ENCODE data around the gene CPNE9. TPM values are rescaled to one million over a fixed set of nuclear protein-coding genes. Genes with fewer than 3 reads are reported as not detected.
A peak's percentile ranks its signal among the peaks of the same experiment; 100 is the strongest.

Gene CPNE9
- total RNA-seq, 1 donor from 2014 or later, result 0.20 TPM

DNA sequence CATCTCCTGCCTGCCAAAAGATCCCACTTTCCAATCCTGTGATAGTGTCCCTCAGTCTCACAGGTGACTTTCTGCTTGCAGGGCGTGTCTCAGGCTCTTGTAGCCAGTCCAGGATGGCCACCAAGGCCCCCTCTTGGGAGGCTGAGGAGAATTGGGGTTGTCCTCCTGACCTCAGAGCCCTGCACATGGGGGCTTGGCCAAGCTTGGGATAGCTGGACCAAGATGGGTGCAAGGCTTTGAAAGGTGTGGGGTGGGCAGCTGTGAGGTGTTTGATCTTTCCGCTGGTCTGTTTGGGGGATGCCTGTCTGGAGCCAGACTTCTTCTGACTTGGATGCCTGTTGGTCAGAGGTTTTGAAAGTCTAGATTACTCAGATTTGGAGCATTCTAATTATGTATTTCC is 12.0 kb upstream of the CPNE9 start:
- Mint-ChIP-seq H3K9me3 (no peaks in the 10 kb centered on the region), H3K27me3 (no peaks in the 10 kb centered on the region), H3K4me3 (no peak overlapping the region), H3K4me1 (peaks cover 24% of the 10 kb centered on the region), H3K36me3 (ENCODE audit: low read depth) (peaks cover 98% of the 10 kb centered on the region), H3K27ac (peak overlapping the region; percentile 1)
- TF ChIP-seq, protein P1, sequence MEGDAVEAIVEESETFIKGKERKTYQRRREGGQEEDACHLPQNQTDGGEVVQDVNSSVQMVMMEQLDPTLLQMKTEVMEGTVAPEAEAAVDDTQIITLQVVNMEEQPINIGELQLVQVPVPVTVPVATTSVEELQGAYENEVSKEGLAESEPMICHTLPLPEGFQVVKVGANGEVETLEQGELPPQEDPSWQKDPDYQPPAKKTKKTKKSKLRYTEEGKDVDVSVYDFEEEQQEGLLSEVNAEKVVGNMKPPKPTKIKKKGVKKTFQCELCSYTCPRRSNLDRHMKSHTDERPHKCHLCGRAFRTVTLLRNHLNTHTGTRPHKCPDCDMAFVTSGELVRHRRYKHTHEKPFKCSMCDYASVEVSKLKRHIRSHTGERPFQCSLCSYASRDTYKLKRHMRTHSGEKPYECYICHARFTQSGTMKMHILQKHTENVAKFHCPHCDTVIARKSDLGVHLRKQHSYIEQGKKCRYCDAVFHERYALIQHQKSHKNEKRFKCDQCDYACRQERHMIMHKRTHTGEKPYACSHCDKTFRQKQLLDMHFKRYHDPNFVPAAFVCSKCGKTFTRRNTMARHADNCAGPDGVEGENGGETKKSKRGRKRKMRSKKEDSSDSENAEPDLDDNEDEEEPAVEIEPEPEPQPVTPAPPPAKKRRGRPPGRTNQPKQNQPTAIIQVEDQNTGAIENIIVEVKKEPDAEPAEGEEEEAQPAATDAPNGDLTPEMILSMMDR (IDR thresholded peaks at IDR 0.05), result no peak
- ChIA-PET POLR2A (interaction anchor here (0.5 to 1.6 kb wide), 9 partner anchors 9 to 309 kb away, joined by 3 to 7 read pairs (median 4); partner anchors contain the start of genes ARPC4, BRPF1 and OGG1), CTCF (no interaction called here)
- intact Hi-C loops (cut with micrococcal nuclease), result loop anchor here (1.0 kb wide), 3 partner anchors 13 to 42 kb away; partner anchors contain the start of genes BRPF1 and MTMR14
- no peak for ATAC-seq (ENCODE audit: low read depth)
- DNase-seq, result no peak

DNA sequence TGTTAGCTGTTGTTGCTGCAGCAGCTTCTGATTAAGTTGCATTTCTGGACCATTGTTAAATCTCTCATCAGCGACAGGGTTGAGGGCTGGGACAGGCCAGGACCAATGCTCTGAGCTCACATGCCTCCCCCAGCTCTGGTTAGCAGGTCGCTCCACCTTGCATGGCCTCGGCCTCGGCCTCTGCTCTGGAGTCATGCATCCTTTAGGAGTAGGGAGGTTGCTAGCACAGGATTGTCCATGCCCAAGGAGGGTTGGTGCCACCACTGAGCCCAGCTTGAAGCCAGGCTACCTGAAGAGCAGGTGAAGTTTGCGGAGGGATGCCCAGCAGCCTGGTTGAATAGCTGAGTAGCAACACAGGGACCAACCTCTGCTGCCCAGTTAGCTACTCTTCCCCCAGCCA is 11.2 kb upstream of the CPNE9 start:
- intact Hi-C loops (cut with micrococcal nuclease), result no loop called here
- Mint-ChIP-seq H3K4me1 (peaks cover 24% of the 10 kb centered on the region), H3K4me3 (no peak overlapping the region), H3K36me3 (ENCODE audit: low read depth) (peaks cover 98% of the 10 kb centered on the region), H3K27ac (no peak overlapping the region), H3K27me3 (no peaks in the 10 kb centered on the region), H3K9me3 (no peaks in the 10 kb centered on the region)
- POLR2A ChIA-PET, result interaction anchor here (0.9 kb wide), 1 partner anchor 296 kb away, joined by 3 read pairs; no protein-coding TSS in a partner anchor
- ATAC-seq (ENCODE audit: low read depth), result no peak
- no peak for DNase-seq
- TF ChIP-seq, protein P1 (IDR thresholded peaks at IDR 0.05), result no peak
- CTCF ChIA-PET, result no interaction called here

GRCh38 chr3:9695345-9695744 is 8.3 kb upstream of the CPNE9 start:
- ChIA-PET CTCF (no interaction called here), POLR2A (no interaction called here)
- H3K9me3 Mint-ChIP-seq, result no peaks in the 10 kb centered on the region
- intact Hi-C loops (cut with micrococcal nuclease), result no loop called here
- ATAC-seq (ENCODE audit: low read depth), result no peak
- peaks cover 98% of the 10 kb centered on the region for H3K36me3 Mint-ChIP-seq (ENCODE audit: low read depth)
- no peak for DNase-seq
- H3K4me3 Mint-ChIP-seq, result no peak overlapping the region
- peaks cover 12% of the 10 kb centered on the region for H3K4me1 Mint-ChIP-seq
- TF ChIP-seq, protein P1 (IDR thresholded peaks at IDR 0.05), result no peak
- no peaks in the 10 kb centered on the region for H3K27me3 Mint-ChIP-seq
- H3K27ac Mint-ChIP-seq, result no peak overlapping the region

DNA sequence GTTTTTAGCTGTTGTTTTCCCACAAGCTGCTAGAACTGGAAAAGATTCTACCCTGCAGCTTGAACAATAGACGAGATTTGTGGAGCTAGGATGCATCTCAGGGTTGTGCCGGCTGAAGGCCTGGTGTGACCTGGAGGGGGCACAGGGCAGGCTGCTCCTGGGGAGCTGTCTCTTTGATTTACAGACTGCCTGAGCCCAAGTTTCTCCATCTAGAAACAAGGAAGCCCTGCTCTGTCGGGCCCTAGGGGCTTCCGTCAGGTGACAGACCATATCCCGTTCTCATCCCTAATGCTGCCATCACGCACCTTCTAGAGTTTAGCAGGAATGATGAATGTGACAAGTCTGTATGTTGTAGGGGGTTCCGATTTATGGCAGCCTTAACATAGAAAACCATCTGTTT is 7.9 kb upstream of the CPNE9 start:
- no peak overlapping the region for H3K27ac Mint-ChIP-seq
- H3K9me3 Mint-ChIP-seq, result no peaks in the 10 kb centered on the region
- intact Hi-C loops (cut with micrococcal nuclease), result no loop called here

GRCh38 chr3:9696480-9697220 is 7.0 kb upstream of the CPNE9 start:
- H3K27ac Mint-ChIP-seq, result no peak overlapping the region
- POLR2A ChIA-PET, result no interaction called here
- CTCF ChIA-PET, result no interaction called here
- TF ChIP-seq, protein P1 (IDR thresholded peaks at IDR 0.05), result no peak
- no peaks in the 10 kb centered on the region for H3K4me1 Mint-ChIP-seq
- no peak overlapping the region for H3K4me3 Mint-ChIP-seq
- ATAC-seq (ENCODE audit: low read depth), result no peak
- DNase-seq, result no peak
- intact Hi-C loops (cut with micrococcal nuclease), result no loop called here
- no peaks in the 10 kb centered on the region for H3K27me3 Mint-ChIP-seq
- no peaks in the 10 kb centered on the region for H3K9me3 Mint-ChIP-seq
- H3K36me3 Mint-ChIP-seq (ENCODE audit: low read depth), result peaks cover 96% of the 10 kb centered on the region

More for the DNA sequence above, 7.9 kb upstream of the CPNE9 start:
- Mint-ChIP-seq H3K36me3 (ENCODE audit: low read depth) (peaks cover 96% of the 10 kb centered on the region), H3K27me3 (no peaks in the 10 kb centered on the region), H3K4me1 (peaks cover 8% of the 10 kb centered on the region), H3K4me3 (no peak overlapping the region)
- TF ChIP-seq, protein P1 (IDR thresholded peaks at IDR 0.05), result no peak
- no peak for ATAC-seq (ENCODE audit: low read depth)
- CTCF ChIA-PET, result no interaction called here
- POLR2A ChIA-PET, result no interaction called here
- no peak for DNase-seq
